A549 (cell line): ENCODE data around the gene NT5C2.

Source experiments
- BHLHE40 ChIP-seq: IDR thresholded peaks from 2 replicates; pipeline ENCODE4 v1.6.1; 2012; ENCODE audit warnings: low read depth, low read length, inconsistent platforms
- CTCF ChIP-seq: fragments of >200 bp; sonication (Bioruptor Twin); formaldehyde crosslinking; IDR thresholded peaks from 3 replicates; pipeline ENCODE4 v1.5.1; 2016
- JUN ChIP-seq, 2 experiments: fragments of >200 bp; sonication (Bioruptor Twin); formaldehyde crosslinking; IDR thresholded peaks; 2 replicates in 1 of 2; 3 replicates in 1 of 2; pipeline ENCODE4 v1.6.1; 2016 to 2017
- TF ChIP-seq, protein P1 (sequence below): fragments of 200-600 bp; sonication (generic); IDR thresholded peaks from 2 replicates; pipeline ENCODE4 v1.6.1; 2016; ENCODE audit warnings: antibody characterized with exemption, mild to moderate bottlenecking, moderate library complexity

DNA sequence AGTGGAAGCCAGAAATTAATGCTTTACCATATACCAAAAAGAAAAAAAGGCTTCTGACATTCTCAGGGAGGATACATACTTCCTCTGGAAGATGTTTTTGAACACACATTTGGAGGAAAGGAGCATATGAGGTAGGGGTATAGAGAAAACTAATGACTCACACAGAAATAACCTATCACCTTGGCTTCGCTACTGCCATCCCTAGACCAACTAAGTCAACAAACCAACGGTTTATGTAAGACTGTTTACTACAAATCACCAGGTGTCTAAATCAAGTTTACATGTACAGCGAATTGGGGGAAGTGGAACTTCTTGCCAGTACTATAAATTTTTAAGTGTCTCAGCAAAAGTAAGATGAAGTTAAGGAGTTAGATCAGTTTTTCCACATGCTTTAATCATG is 96.9 kb downstream of the NT5C2 start:
- no peak for TF ChIP-seq CTCF
- TF ChIP-seq JUN (IDR thresholded peaks at IDR 0.05) = no peak
- TF ChIP-seq BHLHE40 = no peak
- TF ChIP-seq, protein P1, sequence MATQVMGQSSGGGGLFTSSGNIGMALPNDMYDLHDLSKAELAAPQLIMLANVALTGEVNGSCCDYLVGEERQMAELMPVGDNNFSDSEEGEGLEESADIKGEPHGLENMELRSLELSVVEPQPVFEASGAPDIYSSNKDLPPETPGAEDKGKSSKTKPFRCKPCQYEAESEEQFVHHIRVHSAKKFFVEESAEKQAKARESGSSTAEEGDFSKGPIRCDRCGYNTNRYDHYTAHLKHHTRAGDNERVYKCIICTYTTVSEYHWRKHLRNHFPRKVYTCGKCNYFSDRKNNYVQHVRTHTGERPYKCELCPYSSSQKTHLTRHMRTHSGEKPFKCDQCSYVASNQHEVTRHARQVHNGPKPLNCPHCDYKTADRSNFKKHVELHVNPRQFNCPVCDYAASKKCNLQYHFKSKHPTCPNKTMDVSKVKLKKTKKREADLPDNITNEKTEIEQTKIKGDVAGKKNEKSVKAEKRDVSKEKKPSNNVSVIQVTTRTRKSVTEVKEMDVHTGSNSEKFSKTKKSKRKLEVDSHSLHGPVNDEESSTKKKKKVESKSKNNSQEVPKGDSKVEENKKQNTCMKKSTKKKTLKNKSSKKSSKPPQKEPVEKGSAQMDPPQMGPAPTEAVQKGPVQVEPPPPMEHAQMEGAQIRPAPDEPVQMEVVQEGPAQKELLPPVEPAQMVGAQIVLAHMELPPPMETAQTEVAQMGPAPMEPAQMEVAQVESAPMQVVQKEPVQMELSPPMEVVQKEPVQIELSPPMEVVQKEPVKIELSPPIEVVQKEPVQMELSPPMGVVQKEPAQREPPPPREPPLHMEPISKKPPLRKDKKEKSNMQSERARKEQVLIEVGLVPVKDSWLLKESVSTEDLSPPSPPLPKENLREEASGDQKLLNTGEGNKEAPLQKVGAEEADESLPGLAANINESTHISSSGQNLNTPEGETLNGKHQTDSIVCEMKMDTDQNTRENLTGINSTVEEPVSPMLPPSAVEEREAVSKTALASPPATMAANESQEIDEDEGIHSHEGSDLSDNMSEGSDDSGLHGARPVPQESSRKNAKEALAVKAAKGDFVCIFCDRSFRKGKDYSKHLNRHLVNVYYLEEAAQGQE = no peak
